Epithelial cell of esophagus (primary cell): ENCODE measurements around the gene RCAN2.

Experiments used
- DNase-seq: peaks from one replicate; pipeline ENCODE4 v3.0.0; 2010; ENCODE audit warnings: low read depth
- H3K4me3 ChIP-seq: 2 replicates; pipeline ENCODE4 v1.5.1; 2011; ENCODE audit warnings: mild to moderate bottlenecking, low read length, control low read depth
- TF ChIP-seq, protein P1 (sequence below): IDR thresholded peaks from 2 replicates; pipeline ENCODE4 v1.5.1; 2011; ENCODE audit warnings: low read depth, mild to moderate bottlenecking, low read length, control low read depth, inconsistent platforms; ENCODE audit not compliant: insufficient read depth; ENCODE audit errors: missing control alignments

Gene RCAN2

DNA sequence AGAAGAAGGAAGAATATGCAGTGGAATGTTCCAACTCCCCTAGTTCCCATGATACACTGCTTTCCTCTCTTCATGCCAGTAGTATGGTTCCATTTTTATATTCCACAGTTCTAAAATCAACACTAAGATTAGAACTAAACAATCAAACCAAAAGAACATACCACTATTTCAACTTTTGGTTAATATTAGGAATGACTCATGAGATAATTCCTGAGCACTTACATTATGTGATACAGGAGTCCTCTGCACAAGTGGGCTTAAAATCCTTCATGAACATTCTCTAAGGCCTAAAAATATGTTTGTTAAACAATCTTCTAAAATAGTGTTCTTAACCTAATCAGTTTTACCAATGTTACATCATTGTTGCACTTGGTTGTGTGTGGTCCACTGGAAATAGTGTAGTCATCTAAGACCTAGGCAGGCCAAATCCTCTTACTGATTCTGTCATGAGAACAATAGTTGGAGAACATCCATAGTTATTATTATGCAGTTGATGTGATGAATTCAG lies 30.3 kb upstream of the RCAN2 start:
- no peak for DNase-seq
- TF ChIP-seq, protein P1, sequence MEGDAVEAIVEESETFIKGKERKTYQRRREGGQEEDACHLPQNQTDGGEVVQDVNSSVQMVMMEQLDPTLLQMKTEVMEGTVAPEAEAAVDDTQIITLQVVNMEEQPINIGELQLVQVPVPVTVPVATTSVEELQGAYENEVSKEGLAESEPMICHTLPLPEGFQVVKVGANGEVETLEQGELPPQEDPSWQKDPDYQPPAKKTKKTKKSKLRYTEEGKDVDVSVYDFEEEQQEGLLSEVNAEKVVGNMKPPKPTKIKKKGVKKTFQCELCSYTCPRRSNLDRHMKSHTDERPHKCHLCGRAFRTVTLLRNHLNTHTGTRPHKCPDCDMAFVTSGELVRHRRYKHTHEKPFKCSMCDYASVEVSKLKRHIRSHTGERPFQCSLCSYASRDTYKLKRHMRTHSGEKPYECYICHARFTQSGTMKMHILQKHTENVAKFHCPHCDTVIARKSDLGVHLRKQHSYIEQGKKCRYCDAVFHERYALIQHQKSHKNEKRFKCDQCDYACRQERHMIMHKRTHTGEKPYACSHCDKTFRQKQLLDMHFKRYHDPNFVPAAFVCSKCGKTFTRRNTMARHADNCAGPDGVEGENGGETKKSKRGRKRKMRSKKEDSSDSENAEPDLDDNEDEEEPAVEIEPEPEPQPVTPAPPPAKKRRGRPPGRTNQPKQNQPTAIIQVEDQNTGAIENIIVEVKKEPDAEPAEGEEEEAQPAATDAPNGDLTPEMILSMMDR: no peak
- H3K4me3 ChIP-seq: no peak overlapping the region

DNA sequence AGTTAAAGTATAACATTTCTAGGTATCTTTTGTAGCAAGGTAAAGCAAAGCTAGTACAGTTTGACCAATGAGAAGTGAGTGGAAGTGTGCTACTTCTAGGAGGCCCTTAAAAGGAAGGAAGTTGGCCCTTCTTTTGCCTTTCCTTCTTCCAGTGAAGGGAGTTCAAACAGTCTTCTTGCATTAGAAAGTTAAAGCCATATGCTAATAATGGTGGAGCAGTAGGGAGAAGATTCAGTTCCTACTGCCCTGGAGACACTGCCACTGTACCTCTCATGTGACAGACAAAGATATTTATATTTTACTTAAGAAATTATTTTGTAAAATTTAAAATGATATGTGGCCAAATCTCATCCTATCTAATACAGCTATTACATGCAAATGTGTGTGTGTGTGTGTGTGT lies 26.0 kb upstream of the RCAN2 start:
- TF ChIP-seq, protein P1: no peak
- no peak overlapping the region for H3K4me3 ChIP-seq
- DNase-seq: no peak

DNA sequence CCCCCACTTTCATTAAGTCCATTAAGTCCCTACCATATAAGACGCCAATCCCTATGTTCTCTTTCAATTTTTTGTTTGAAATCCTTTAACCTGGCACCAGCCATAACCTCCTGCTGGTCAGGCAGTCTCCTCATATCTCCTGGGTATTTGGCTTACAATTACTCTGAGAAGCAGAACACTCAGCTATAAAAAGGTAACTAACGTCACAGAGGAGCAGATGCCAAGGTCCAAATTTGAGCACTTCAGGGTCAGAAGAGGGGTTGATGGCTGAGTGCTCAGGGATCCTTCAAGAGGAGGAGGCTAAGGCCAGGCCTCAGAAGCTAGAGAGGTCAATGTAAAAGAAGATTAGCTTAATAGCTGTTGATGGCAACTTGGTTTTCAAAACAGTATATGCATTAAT lies 22.3 kb upstream of the RCAN2 start:
- no peak for DNase-seq
- no peak overlapping the region for H3K4me3 ChIP-seq
- TF ChIP-seq, protein P1: no peak

DNA sequence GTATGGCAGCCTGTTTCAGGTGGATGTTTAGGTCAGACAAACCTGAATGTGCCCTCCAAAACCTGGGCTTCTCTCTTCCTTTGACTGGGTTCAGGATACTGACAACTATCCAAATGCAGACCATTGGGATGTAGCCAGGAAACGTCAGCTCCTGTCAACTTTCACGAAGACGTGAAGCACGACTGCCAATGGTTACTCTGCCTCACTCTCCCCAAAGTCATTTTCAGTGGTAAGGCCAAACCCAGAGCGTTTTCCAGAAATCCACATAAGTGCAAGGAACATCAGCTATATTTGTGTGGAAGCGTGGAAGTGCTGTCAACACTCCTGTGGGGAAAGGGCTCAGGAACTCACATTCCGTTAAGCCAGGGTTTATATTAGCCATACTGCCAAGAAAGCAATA lies 20.1 kb upstream of the RCAN2 start:
- TF ChIP-seq, protein P1: no peak
- DNase-seq: no peak

DNA sequence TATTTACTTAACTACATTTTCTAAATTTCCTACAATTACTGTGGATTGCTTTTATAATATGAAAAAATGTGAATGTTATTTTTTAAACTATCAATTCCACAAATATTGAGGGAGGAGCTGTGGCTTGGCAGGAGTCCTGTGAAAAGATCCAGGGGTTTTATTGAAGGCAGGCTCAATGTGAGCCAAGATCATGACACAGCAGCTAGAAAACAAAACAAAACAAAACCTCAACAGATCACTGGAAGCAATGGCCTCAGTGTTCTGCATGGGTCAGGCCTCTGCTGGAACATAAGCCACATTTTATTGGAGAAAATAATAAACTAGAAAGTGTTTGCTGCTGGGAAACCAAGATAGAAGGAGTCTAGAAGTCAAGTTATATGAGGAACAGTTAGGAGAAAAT lies 19.4 kb upstream of the RCAN2 start:
- no peak for DNase-seq
- TF ChIP-seq, protein P1: no peak
- no peak overlapping the region for H3K4me3 ChIP-seq

More for the DNA sequence above, 20.1 kb upstream of the RCAN2 start:
- no peak overlapping the region for H3K4me3 ChIP-seq

DNA sequence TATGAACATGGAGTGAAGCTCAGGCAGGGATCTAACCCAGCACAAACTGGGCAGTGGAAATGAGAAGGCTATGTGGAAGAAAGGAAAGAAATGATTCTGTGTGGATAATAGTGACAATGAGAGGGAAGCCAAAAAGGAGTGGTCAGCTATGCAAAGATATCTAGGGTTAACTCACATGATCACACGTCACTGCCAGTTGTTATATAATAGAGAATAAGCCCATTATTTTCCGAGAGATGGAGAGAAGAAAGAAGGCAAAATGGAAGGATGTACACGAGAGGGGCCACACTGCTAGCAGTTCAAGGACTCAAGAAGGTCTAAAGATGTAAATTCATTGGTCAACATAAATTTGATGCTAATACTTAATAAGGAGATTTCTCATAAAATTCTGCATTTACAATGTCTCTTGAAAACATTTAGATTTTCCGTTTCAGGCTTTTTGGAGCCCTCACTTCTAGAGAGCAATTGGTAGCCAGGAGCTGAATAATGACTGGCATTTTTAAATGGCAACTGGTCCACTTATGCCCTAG lies 18.8 kb upstream of the RCAN2 start:
- TF ChIP-seq, protein P1: no peak
- no peak overlapping the region for H3K4me3 ChIP-seq
- no peak for DNase-seq

DNA sequence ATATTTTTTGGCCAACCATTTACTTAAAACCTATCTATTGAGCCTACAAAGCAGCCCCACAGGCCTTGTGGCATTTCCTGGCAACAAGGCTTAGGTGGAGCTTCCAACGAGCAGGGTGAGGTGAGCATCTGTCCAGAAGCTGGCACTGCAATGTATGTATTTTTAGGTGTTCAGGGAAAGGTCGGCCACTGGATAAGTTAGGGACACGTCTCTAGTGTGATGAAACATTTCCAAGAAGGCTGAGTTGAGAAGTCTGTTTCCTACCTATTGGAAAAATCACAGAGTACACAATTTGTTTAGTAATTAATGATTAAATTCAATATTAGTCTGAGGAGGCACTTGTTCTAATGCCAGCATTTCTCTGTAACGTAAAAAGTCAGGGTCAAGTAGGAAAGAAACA lies 17.8 kb upstream of the RCAN2 start:
- DNase-seq: no peak
- no peak overlapping the region for H3K4me3 ChIP-seq
- TF ChIP-seq, protein P1: no peak
